Cardiac fibroblast (primary cell): ENCODE measurements around the gene GFER.
A peak's percentile ranks its signal among the peaks of the same experiment; 100 is the strongest.

ENCODE experiments used
- DNase-seq, 2 donors: peaks; one replicate each; pipeline versions ENCODE4 v3.0.0 to v3.0.0-alpha.2; 2010; ENCODE audit warnings: low read depth in 2 of 2
- H3K4me3 ChIP-seq, 2 donors: replicated peaks in 1 of 2; 1 replicate in 1 of 2; 2 replicates in 1 of 2; pipeline ENCODE4 v1.5.1; 2011; ENCODE audit warnings: low read depth in 2 of 2, low read length in 2 of 2, mild to moderate bottlenecking in 2 of 2, moderate library complexity in 1 of 2
- TF ChIP-seq, protein P1 (sequence below): IDR thresholded peaks from one replicate; pipeline ENCODE4 v1.5.1; 2011; ENCODE audit warnings: low read depth, mild to moderate bottlenecking, low read length, inconsistent platforms

The GFER gene

DNA sequence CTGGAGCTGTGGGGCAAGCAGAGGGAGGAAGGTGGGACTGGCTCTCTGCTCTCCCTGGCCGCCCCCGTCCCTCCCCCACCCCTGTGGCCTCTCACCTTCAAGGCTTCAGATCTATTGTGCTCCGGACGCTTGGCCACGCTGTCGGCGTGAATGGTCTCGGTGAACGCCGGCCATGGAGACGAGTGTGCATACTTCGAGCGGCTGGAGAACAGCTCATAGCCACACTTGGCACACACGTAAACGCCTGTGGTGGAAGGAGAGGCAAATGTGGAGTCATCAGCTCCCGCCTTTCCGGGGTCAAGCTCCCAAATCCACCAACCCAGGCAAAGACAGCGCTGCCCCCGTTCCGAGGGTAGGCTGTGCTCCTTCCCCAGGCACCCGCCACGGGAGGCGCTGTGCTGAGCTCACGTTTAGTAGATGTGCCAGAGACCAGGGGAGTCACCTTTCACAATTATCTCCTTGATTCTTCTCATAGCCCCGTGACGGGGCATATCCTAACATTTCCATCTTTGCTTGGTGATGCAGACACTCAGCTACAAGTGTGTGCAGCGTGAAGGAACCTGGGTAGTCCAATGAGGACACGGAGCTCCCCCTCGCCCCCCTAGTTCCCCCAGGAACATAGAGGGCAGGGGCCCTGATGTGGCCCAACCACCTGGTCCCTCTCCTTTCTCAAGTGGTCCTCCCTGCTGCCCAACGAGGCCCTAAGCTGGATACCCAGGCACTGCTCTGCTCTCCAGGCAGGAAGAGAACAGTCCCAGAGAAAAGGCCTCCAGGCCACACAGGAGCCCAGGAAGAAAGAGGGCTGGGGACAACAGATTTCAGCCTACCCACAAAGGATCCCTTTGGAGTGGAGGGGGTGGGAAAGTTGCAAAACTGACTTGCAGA lies 42.6 kb upstream of the GFER start:
- TF ChIP-seq, protein P1, sequence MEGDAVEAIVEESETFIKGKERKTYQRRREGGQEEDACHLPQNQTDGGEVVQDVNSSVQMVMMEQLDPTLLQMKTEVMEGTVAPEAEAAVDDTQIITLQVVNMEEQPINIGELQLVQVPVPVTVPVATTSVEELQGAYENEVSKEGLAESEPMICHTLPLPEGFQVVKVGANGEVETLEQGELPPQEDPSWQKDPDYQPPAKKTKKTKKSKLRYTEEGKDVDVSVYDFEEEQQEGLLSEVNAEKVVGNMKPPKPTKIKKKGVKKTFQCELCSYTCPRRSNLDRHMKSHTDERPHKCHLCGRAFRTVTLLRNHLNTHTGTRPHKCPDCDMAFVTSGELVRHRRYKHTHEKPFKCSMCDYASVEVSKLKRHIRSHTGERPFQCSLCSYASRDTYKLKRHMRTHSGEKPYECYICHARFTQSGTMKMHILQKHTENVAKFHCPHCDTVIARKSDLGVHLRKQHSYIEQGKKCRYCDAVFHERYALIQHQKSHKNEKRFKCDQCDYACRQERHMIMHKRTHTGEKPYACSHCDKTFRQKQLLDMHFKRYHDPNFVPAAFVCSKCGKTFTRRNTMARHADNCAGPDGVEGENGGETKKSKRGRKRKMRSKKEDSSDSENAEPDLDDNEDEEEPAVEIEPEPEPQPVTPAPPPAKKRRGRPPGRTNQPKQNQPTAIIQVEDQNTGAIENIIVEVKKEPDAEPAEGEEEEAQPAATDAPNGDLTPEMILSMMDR = no peak
- H3K4me3 ChIP-seq = peak overlapping the region; percentile 5 to 86

DNA sequence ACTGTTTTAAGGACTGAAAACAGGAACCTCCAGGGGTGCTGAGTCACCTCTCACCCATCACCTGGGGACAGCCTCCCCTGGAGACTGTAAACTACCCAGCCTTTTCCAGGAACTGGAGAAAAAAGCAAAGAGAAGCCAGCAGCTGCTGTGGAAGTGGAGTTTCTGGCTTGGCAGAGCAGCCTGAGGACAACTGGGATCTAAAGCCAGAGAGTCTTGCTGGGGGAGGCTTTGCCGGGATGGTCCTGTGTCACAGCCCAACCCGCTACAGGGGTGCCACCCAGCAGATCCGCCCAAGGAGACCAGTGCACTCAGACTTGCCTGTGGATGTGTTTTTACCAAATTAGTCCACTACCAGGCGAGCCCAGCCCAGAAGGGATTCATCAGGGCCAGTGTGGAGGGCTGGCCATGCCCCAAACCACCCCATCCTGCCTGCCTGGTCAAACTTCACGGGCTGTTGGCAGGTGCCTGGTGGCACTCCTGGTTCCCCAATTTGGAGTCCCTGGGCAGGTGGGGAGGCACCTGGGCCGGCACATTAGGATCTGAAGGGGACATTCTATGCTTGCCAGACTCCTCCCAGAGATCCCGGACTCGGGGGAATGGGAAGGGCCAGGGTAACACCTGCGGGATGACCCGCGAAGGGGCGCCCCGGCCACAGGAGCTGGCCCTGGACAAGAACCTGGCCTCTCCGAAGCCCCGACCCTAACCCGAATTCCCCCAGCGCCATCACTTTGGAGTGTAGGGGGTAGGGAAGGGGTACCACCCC lies 41.8 kb upstream of the GFER start:
- peak; percentile 40 to 53 for DNase-seq

More for the DNA sequence above, 42.6 kb upstream of the GFER start:
- peak in 1 of 2 donors; percentile 39 for DNase-seq

DNA sequence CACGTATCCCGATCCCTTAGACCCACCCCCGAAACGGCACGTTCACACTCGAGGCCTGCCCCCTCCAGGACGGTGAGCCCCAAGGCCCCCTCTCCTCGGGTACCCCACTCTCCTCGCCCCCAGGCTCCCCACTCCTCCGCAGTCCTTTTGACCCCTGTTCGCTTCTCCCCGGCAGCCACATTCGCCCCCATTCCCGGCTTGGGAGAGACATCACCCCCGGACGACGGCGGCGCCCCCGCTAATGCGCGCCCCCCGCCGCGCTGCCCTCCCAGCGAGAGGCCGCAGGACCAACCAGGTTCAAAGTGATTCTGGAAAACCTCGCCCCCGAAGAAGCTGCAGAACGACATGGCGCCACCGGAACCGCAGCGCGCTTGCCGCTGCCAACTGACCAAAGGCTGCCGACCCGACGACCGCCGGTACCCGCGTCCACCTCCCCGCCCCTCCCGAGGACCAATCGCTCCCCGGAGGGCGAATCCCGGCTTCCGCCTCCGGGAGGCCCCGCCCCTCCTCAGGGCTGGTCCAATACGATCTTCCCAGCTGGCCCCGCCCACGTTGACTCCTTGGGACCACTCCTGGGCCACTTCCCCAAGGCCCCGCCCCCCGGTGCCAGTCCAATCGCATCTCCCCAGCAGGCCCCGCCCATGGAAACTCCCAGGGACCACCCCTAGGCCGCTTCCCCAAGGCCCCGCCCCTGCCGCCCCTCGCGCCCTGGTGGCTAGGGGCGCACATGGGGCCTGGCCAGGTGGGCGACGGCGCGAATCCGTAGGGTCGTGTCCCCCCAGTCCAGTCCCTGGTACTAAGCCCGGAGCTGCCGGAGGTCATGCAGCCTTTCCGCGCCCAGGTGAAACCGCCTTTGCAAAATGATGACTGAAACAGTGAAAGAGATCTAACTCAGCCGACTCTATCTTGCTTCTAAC lies 40.9 kb upstream of the GFER start, which contains the start of gene MSRB1:
Gene MSRB1 (minus strand): TSS at position 390 of the 917 bp plus-strand sequence. CDS start 43 bp downstream, at position 347.
- DNase-seq = peak; percentile 98 to 99
- H3K4me3 ChIP-seq = peak within 1 kb of the TSS; percentile 86 to 92
- TF ChIP-seq, protein P1 = no peak

More for the DNA sequence above, 41.8 kb upstream of the GFER start:
- TF ChIP-seq, protein P1 = no peak
- H3K4me3 ChIP-seq = peak overlapping the region; percentile 86 to 92

DNA sequence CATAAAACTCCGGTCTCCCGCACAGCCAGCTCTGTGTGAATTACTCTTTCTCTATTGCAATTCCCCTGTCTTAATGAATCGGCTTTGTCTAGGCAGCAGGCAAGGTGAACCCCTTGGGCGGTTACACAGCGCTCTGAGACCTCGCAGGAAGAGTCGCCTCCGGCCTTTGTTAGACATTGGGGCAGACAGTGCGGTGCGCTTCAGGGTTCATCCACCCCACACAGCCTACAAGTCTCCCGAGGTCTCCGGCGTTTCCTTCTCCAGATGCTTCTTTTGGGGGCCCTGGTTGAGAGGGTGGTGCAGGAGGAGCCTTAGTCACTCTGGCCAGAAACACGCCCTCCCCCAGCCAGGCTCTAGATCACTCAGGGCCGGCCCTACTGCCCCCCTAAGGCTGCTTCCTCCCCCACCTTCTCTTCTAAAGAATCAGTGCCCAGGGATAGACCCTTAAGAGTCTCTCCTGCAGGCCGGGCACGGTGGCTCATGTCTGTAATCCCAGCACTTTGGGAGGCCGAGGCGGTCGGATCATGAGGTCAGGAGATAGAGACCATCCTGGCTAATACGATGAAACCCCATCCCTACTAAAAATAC lies 39.3 kb upstream of the GFER start:
- no peak for DNase-seq
- TF ChIP-seq, protein P1 = no peak
- no peak overlapping the region for H3K4me3 ChIP-seq

DNA sequence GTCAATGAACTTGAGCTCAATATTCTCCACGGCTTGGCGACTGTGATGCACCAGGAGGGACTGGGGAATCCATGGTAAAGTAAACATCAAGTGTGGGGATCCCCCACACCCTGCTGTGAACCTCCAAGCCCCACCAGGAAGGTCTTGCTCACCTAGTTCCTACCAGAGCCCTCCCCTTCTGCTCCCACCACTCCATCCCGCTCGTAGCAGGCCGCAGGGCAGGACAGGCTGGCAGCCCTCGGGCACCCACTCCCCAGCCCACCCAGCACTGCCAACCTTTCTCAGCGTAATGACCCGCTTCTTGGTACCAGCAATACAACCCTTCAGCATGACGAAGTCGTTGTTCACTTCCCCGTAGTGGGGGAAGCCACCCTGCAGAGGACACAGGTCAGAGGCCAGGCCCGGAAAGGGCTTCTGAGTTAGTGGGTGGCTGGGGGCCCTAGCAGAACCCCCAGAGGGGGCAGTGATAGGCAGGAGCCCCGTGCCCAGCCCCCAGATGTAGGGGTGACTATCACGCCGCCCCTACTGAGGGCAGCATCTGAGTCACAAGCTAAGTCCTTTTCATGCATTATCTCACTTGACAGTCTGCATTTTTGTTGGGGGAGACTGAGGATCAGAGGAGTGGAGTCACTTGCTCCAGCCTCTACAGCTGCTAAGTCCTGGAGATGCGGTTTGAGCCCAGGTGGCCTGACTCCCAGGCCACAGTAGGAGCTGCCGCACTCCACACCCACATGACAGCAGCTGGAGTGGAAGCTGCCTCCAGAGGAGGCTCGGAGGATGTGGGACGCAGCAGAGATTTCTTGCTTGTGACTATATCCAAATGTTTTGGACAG lies 38.2 kb upstream of the GFER start:
- DNase-seq = no peak
- no peak overlapping the region for H3K4me3 ChIP-seq
- TF ChIP-seq, protein P1 = no peak
